ENCODE data around the gene RDH14.

DNA sequence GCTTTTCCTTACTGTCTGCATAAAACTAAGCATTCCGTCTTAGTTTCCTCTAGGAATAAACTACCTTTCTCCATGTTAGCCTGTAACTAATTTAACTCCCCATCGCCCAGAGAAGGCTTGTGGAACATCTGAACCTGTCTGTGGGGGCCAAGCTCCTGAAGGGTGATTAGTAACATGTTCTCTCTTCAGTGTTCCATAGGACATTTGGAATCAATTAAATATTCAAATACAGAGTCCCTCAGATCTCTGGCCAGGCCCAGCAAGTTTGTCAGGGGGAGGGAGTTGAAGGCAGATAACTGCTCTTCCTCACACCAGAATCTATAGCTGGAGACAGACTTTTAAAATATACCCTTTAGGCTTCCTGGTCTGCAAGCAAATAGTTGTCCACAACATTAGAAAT is 8.8 kb downstream of the RDH14 start:
- TF ChIP-seq, protein P1, sequence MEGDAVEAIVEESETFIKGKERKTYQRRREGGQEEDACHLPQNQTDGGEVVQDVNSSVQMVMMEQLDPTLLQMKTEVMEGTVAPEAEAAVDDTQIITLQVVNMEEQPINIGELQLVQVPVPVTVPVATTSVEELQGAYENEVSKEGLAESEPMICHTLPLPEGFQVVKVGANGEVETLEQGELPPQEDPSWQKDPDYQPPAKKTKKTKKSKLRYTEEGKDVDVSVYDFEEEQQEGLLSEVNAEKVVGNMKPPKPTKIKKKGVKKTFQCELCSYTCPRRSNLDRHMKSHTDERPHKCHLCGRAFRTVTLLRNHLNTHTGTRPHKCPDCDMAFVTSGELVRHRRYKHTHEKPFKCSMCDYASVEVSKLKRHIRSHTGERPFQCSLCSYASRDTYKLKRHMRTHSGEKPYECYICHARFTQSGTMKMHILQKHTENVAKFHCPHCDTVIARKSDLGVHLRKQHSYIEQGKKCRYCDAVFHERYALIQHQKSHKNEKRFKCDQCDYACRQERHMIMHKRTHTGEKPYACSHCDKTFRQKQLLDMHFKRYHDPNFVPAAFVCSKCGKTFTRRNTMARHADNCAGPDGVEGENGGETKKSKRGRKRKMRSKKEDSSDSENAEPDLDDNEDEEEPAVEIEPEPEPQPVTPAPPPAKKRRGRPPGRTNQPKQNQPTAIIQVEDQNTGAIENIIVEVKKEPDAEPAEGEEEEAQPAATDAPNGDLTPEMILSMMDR (IDR thresholded peaks at IDR 0.05): no peak
- TF ChIP-seq POLR2A (IDR thresholded peaks at IDR 0.05): no peak
